Measurements from ENCODE around the gene ARSK.

GRCh38 chr5:95591490-95591901, 36.6 kb downstream of the ARSK start:
- TF ChIP-seq POLR2AphosphoS5 (IDR thresholded peaks at IDR 0.05) = no peak
- TF ChIP-seq, protein P1, sequence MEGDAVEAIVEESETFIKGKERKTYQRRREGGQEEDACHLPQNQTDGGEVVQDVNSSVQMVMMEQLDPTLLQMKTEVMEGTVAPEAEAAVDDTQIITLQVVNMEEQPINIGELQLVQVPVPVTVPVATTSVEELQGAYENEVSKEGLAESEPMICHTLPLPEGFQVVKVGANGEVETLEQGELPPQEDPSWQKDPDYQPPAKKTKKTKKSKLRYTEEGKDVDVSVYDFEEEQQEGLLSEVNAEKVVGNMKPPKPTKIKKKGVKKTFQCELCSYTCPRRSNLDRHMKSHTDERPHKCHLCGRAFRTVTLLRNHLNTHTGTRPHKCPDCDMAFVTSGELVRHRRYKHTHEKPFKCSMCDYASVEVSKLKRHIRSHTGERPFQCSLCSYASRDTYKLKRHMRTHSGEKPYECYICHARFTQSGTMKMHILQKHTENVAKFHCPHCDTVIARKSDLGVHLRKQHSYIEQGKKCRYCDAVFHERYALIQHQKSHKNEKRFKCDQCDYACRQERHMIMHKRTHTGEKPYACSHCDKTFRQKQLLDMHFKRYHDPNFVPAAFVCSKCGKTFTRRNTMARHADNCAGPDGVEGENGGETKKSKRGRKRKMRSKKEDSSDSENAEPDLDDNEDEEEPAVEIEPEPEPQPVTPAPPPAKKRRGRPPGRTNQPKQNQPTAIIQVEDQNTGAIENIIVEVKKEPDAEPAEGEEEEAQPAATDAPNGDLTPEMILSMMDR (IDR thresholded peaks at IDR 0.05) = no peak
- TF ChIP-seq POLR2A (IDR thresholded peaks at IDR 0.05) = no peak

Data from prostate gland (tissue), 2 donors.